HG03139 (cell line): Measurements from ENCODE around the gene CFAP251.

Experiments
- ATAC-seq: cut with Tn5 transposase; IDR thresholded peaks from one replicate; pipeline ENCODE4 v1.9.1; 2021; ENCODE audit not compliant: unreplicated experiment

CFAP251 gene

DNA sequence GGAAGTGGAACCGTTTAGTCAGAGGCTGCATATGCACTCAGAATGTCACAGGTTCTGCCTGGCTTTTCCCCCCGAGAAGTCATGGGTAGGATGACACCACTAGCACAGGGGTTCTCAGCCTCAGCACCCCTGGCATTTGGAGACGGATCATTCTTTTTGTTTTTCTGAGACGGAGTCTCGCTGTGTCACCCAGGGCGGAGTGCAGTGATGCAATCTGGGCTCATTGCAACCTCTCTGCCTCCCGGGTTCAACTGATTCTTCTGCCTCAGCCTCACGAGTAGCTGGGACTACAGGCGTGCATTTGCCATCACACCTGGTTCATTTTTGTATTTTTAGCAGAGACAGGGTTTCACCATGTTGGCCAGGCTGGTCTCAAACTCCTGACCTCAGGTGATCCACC is 131.4 kb downstream of the CFAP251 start:
- no peak for ATAC-seq

DNA sequence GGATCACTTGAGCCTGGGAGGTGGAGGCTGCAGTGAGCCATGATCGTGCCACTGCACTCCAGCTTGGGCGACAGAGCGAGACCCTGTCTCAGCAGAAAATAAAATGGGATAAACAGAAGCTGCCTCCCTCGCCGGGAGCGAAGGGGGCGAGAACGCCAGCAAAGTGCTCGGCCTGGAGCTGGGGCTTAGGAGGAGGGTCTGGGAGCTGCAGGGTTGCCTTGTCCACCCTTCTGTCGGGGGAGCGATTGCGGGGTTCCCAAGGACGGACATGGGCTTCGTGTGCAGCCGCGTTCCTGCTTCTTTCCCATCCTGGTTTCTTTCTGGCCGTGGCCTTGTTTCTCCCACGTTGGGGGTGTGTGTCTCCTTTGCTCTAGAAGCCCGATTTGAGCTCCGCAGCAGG is 132.3 kb downstream of the CFAP251 start:
- ATAC-seq = no peak

DNA sequence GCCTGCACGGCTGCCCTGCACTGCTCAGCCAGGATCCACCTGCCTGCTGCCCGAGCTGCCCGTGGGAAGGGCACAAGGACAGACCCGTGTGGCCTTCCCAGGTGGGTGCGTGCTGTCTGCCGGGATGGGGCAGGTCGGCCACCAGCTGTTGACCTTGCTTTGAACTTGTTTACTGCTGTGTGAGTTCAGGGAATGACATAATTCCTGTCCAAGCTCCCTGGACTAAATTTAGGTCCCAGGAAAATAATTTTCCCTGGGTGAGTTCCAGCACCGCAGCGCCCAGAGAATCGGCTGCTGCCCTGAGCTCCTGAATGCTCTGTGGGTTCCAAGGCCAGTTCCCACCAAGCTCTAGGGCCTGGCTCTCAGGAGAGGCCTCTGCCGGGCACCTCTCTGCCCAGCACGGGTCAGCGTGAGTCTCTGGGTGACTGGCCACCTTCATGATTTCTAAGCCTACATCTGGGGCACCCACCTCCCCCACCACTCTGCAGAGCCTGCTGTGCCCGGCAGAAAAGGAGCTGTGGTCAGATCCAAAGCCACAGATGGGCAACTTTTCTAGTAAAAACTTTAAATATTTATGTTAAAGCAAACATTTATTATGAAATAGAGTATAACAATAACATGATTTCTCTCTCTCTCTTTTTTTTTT is 133.0 kb downstream of the CFAP251 start:
- ATAC-seq = no peak

DNA sequence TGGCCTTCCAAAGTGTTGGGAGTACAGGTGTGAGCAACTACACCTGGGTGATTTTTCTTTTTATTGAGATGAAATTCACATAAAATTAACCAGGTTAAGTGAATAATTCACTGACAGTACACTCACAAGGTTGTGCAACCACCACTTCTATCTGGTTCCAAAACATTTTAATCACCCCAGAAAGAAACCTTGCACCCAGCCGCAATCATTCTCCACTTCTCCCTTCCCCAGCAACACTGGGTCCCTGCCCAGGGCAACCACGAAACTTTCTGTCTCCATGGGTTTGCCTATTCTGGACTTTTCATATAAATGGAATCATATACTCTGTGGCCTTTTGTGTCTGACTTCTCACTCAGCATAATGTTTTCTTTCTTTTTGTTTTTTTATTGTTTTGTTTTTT is 133.9 kb downstream of the CFAP251 start:
- ATAC-seq = no peak
